Measurements from ENCODE around the gene LCN15.

GRCh38 chr9:136761545-136761981 lies 2.8 kb downstream of the LCN15 start:
- TF ChIP-seq ZNF205 (CRISPR knock-in tag; IDR thresholded peaks at IDR 0.05) (no peak), ZNF513 (CRISPR knock-in tag; conservative IDR thresholded peaks at IDR 0.05) (no peak), ZNF121 (CRISPR knock-in tag; IDR thresholded peaks at IDR 0.05) (no peak), CHD4 (IDR thresholded peaks at IDR 0.05; ENCODE audit: borderline replicate concordance, low read length) (no peak), AGO1 (IDR thresholded peaks at IDR 0.05; ENCODE audit: low read depth, low read length, poor library complexity, severe bottlenecking) (no peak)
